OCI-LY7 (cell line): Measurements from ENCODE around the gene PIGZ.

Experiments
- CTCF ChIP-seq: fragments of 200-600 bp; sonication (generic); conservative IDR thresholded peaks from 2 replicates; pipeline ENCODE4 v1.5.1; 2014; ENCODE audit warnings: mild to moderate bottlenecking, antibody characterized with exemption, low read length, moderate library complexity, mixed read lengths
- EZH2phosphoT487 ChIP-seq: fragments of 200-600 bp; sonication (generic); IDR thresholded peaks from 2 replicates; pipeline ENCODE4 v1.6.1; 2018; ENCODE audit warnings: low read depth, borderline replicate concordance, mild to moderate bottlenecking, mixed run types, antibody characterized with exemption, low read length, moderate library complexity, mixed read lengths

GRCh38 chr3:196942226-196942914, 26.3 kb downstream of the PIGZ start, which contains the start of gene NCBP2:
- TF ChIP-seq CTCF (peak; percentile 75), EZH2phosphoT487 (no peak)
